Endodermal cell (in vitro differentiated cells): Measurements from ENCODE around the gene CIT. TPM values are rescaled to one million over a fixed set of nuclear protein-coding genes. Genes with fewer than 3 reads are reported as not detected.
"Not testable (repeated sequence)": the region's sequence is repeated elsewhere in the genome, so short reads cannot be mapped to it uniquely, and the experiment has no call there.

Source experiments
- DNase-seq: peaks from one replicate; pipeline ENCODE4 v3.0.0-alpha.2; 2017
- H3K27ac ChIP-seq: 2 replicates; pipeline ENCODE4 v1.5.1; 2013; ENCODE audit warnings: mild to moderate bottlenecking, low read depth, low read length, moderate library complexity
- H3K27me3 ChIP-seq: 2 replicates; pipeline ENCODE4 v1.6.1; 2013; ENCODE audit warnings: mild to moderate bottlenecking, low read length, moderate library complexity; ENCODE audit not compliant: insufficient read depth, control insufficient read depth, poor library complexity, severe bottlenecking
- H3K36me3 ChIP-seq: 2 replicates; pipeline ENCODE4 v1.7.0; 2013; ENCODE audit warnings: mild to moderate bottlenecking, low read length, moderate library complexity; ENCODE audit not compliant: control insufficient read depth, insufficient read depth
- H3K4me1 ChIP-seq: one replicate; pipeline ENCODE4 v1.7.0; 2013; ENCODE audit warnings: low read length; ENCODE audit not compliant: control insufficient read depth, insufficient read depth
- H3K4me3 ChIP-seq: 2 replicates; pipeline ENCODE4 v1.5.1; 2013; ENCODE audit warnings: mild to moderate bottlenecking, low read length, moderate library complexity
- H3K9ac ChIP-seq: 2 replicates; pipeline ENCODE4 v1.6.1; 2013; ENCODE audit warnings: mild to moderate bottlenecking, low read length, moderate library complexity; ENCODE audit not compliant: poor library complexity, severe bottlenecking; ENCODE audit errors: extremely low read depth
- H3K9me3 ChIP-seq: 2 replicates; pipeline ENCODE4 v1.6.1; 2013; ENCODE audit warnings: mild to moderate bottlenecking, low read length, moderate library complexity; ENCODE audit not compliant: control insufficient read depth
- H3K27ac Mint-ChIP-seq: 2 replicates; pipeline ENCODE4 v1.8.0; 2020; ENCODE audit warnings: mixed read lengths
- H3K27me3 Mint-ChIP-seq: 2 replicates; pipeline ENCODE4 v1.8.0; 2021; ENCODE audit warnings: mild to moderate bottlenecking, mixed read lengths; ENCODE audit not compliant: insufficient read depth
- H3K36me3 Mint-ChIP-seq: 2 replicates; pipeline ENCODE4 v1.8.0; 2020; ENCODE audit warnings: low read depth, mixed read lengths
- H3K4me1 Mint-ChIP-seq: 2 replicates; pipeline ENCODE4 v1.8.0; 2020; ENCODE audit warnings: mixed read lengths
- H3K4me3 Mint-ChIP-seq: 2 replicates; pipeline ENCODE4 v1.8.0; 2020; ENCODE audit warnings: mild to moderate bottlenecking, moderate library complexity, mixed read lengths
- H3K9me3 Mint-ChIP-seq: 2 replicates; pipeline ENCODE4 v1.8.0; 2020; ENCODE audit warnings: mild to moderate bottlenecking, mixed read lengths
- CTCF ChIP-seq: fragments of 200-600 bp; sonication (generic); conservative IDR thresholded peaks from 2 replicates; pipeline ENCODE4 v1.5.0; 2021; ENCODE audit warnings: antibody characterized with exemption, mild to moderate bottlenecking
- WGBS, 2 experiments: methylation state at CpG; one replicate each; pipeline versions ENCODE4 v1.1.5 to v1.1.7; 2013; ENCODE audit warnings: missing lambda C conversion rate in 2 of 2, mixed read lengths in 1 of 2; ENCODE audit not compliant: insufficient coverage in 1 of 2, insufficient read length in 1 of 2; 5-methylcytosine and 5-hydroxymethylcytosine counted together
- total RNA-seq, 2 donors: library from RNA; stranded (reverse); fragmentation: NEBNext Ultra II Directional in 1 of 2; extraction: Animal tissue kit (Norgen Biotek cat#: 25700) in 1 of 2; gene quantifications; 2 replicates in 1 of 2; 3 replicates in 1 of 2; pipeline ENCODE4 v1.2.1, GENCODE V29; 2021

The CIT gene
- total RNA-seq, 2 donors from 2014 or later = 57.3 to 79.1 TPM

GRCh38 chr12:119710374-119710964 lies 166.7 kb downstream of the CIT start:
- DNase-seq = no peak
- Histone ChIP-seq H3K4me3 (no peak overlapping the region), H3K9ac (no peak overlapping the region), H3K36me3 (peaks cover 87% of the 10 kb centered on the region), H3K9me3 (no peaks in the 10 kb centered on the region), H3K27ac (no peak overlapping the region), H3K4me1 (no peaks in the 10 kb centered on the region), H3K27me3 (no peaks in the 10 kb centered on the region)
- peaks cover 90% of the 10 kb centered on the region for H3K36me3 Mint-ChIP-seq
- no peaks in the 10 kb centered on the region for H3K27me3 Mint-ChIP-seq
- H3K27ac Mint-ChIP-seq = no peak overlapping the region
- TF ChIP-seq CTCF = no peak
- H3K4me1 Mint-ChIP-seq = no peaks in the 10 kb centered on the region
- H3K9me3 Mint-ChIP-seq = no peaks in the 10 kb centered on the region
- no peak overlapping the region for H3K4me3 Mint-ChIP-seq
- 92 to 96% methylated on average over 7 to 11 of the region's 11 CpGs for WGBS, 2 experiments

- not testable (repeated sequence) for H3K9ac ChIP-seq, H3K27ac ChIP-seq, H3K9me3 ChIP-seq, H3K4me1 Mint-ChIP-seq, DNase-seq, H3K9me3 Mint-ChIP-seq, H3K4me1 ChIP-seq, H3K4me3 Mint-ChIP-seq, H3K27me3 Mint-ChIP-seq, H3K27ac Mint-ChIP-seq, H3K4me3 ChIP-seq, H3K27me3 ChIP-seq
- WGBS, 2 experiments = 93% methylated on average over 1 of the region's 1 CpG; no CpG with 5 or more reads in 1 of the 2 experiments
- peaks cover 85% of the 10 kb centered on the region for H3K36me3 Mint-ChIP-seq
- peaks cover 68% of the 10 kb centered on the region for H3K36me3 ChIP-seq
These were observed 170.7 kb downstream of the CIT start for GRCh38 chr12:119706427-119706826.

GRCh38 chr12:119705182-119705581 lies 171.9 kb downstream of the CIT start:
- H3K9me3 Mint-ChIP-seq = no peaks in the 10 kb centered on the region
- H3K36me3 ChIP-seq = peaks cover 61% of the 10 kb centered on the region
- no peak overlapping the region for H3K9ac ChIP-seq
- TF ChIP-seq CTCF = no peak
- H3K4me1 ChIP-seq = no peaks in the 10 kb centered on the region
- no peak overlapping the region for H3K27ac ChIP-seq
- no peak overlapping the region for H3K27ac Mint-ChIP-seq
- H3K27me3 ChIP-seq = no peaks in the 10 kb centered on the region
- WGBS, 2 experiments = 92 to 100% methylated on average over 4 to 6 of the region's 7 CpGs
- DNase-seq = no peak
- H3K4me1 Mint-ChIP-seq = no peaks in the 10 kb centered on the region
- H3K4me3 ChIP-seq = no peak overlapping the region
- H3K36me3 Mint-ChIP-seq = peaks cover 79% of the 10 kb centered on the region
- H3K4me3 Mint-ChIP-seq = no peak overlapping the region
- H3K27me3 Mint-ChIP-seq = no peaks in the 10 kb centered on the region
- no peaks in the 10 kb centered on the region for H3K9me3 ChIP-seq
